HG03139 (cell line): ENCODE results near the gene INHA.
A peak's percentile ranks its signal among the peaks of the same experiment; 100 is the strongest.

Source experiments
- ATAC-seq: cut with Tn5 transposase; IDR thresholded peaks from one replicate; pipeline ENCODE4 v1.9.1; 2021; ENCODE audit not compliant: unreplicated experiment

Gene INHA

DNA sequence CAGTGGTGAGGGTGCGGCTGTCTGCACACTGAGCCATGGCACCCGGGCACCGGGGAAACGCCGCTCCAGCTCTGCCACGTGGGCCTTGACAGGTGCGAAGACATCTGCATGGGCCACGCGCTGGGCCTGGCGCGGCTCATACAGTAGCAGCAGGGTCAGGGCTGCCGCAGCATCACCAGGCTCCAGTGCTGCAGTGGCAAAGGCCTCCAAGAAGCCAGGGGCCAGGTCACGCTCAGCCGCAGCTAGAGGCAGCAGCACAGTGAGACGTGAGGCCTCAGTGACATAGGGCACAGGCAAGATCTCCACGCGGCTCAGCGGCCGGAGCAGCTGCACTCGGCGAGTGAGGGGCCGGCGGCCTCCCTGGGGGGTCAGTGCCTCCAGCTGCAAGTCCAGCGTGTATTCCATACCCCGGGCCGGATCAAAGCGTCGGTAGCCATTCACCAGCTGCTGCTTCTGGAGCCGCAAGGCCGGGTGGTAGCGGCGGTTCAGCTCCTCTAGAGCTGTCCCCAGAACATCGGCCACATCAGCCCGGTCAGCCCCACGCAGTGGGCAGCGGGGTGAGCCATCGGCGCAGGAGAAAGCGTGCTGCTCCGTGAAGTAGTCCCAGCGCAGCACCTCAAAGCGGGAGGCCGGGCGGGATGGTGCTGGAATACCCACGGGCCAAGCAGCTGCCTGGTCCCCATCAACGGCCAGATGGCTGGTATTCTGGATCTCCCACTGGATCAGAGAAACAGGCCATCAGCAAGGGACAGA is 32.0 kb upstream of the INHA start:
- ATAC-seq, result no peak

DNA sequence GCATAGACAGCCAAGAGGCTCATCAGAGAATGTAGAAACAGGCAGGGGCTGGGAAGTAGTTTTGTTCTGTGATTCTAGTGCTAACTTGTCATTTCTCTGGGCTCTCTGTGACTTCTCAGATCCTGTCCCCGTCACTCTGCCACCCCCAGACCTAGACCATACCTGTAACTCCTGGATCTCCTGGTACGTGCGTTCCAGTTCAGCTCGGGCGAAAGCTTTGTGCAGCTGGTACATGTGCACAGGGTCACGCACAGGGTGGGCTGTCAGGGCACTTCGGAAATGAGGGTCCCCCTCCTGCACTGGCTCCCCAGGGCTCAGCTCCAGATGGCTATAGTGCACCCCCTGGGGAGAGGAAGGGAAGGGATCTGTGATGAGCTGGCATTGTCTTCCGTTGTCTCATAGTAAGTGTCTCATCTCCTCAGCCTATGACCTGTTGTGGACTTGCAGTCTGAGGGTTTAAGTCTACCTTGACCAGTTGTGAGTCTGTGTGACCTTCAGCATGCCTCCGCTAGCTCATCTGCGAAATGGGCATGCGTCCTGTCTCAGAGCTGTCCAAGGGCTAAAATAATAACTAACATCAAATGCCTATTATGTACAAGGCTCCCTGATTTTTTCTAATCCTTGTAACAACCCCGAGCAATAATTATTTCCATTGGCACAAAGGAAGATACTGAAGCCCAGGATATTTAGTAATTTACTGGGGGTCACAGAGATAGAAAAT is 31.2 kb upstream of the INHA start:
- no peak for ATAC-seq

DNA sequence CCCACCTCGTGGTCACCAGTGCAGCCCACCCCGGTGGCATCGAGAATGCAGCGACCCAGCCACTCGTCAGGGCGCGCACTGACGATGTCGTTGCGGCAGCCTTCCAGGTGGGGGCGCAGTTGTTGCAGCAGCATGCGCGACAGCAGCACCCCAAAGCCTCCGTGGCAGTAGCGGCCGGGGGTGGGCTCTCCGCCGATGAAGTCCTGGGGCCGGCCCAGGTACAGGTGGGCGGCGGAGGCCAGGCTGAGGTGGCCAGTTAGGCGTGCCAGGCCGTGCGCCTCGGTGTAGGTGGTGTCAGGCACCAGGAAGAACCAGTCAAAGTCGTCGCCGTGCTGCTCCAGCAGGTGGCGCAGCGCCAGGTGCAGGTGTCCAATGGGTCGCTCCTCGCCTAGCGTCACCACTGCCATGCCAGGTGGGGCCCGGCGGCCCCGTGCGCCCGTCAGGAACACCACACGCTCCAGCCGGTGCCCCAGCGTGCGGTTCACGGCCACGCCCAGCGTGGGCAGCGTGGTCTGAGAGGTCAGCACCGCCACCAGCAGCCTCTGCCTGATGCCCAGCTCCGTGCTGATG is 30.4 kb upstream of the INHA start:
- peak; percentile 46 for ATAC-seq

DNA sequence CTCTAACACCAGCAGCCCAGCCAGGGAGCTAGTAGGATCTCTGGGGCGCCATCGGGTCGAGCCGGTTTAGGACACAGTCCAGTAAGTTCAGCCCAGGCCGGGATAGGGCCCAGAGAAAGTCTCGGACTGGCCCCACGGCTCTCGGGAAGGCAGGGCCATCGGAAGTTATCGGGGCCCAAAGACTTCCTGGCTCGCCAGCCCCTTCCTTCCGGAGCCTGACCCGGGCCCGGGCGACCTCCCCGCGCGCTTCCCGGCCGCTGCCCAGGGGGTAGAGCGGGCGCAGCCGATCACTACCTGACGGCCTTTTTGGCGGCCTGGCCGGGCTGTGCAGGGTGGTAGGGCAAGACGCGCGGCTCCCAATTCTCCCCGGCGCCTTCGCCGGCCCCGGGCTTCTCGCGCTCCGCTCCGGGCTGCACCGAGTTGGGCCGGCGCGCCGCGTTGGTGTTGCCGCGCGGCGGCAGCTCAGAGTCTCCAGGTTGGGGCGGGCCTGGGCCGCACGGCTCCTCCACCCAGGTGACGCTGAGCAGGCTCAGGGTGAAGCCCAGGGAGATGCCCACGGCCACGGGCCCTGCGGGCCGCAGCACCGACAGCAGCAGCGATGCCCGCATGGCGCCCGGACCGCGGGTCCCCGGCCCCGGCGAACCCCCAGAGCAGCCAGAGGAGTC is 29.0 kb upstream of the INHA start:
- peak; percentile 30 for ATAC-seq

DNA sequence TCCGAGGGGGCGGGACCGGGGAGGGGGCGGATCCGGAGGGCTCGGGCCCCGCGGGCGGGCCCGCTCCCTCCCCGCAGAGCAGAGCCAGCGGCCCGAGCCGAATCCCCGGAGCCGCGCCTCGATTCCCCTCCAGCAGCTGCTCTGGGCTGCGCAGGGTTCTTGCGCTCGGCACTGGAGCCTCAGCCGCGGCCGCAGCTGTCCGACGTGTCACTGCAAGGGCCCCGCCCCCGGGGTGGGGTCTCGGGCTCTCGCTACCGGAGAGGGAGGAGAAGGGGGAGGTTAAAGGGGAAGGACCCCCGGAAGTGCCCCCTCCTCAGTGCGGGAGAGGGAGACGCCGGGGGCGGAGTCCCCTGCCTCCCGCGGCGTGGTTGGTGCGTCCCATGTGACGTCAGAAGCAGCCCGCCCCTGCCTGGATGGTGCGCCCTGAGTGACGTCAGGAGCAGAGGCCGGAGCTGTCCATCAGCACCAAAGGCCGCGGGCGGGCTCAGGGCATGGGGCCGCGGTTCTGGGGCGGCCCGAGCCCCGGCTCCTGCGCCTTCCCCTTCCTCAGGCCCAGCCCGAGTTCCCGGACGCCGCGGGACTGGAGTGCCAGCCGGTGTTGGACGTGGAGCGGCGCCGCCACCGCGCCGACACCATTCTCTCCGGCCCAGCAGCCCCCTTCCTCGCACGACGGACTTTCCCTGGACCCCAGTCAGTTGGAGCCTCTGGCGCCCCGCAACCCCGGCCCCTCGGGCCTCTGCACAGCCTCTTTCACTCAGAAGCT is 28.3 kb upstream of the INHA start, which contains the start of the genes CHPF and TMEM198:
CHPF (minus strand) TSS at position 214 of the 763 bp plus-strand sequence. CDS start 271 bp downstream, outside the sequence.
TMEM198 (plus strand) TSS at position 433 of the 763 bp plus-strand sequence. CDS start 700 bp downstream, outside the sequence.
- peak; percentile 68 for ATAC-seq

DNA sequence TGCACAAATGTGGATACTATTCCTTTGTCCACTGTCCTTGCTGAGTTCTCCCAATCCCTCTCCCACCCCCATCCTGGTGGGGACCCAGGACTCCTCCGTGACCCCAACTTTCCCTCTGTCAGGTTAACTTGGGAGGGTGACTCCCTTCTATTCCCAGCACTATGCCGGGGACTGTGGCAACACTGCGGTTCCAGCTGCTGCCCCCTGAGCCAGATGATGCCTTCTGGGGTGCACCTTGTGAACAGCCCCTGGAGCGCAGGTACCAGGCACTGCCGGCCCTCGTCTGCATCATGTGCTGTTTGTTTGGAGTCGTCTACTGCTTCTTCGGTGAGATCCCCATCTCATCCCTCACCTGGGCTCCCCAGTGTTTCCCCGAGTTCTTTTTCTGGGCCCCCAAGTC is 27.5 kb upstream of the INHA start:
- no peak for ATAC-seq

DNA sequence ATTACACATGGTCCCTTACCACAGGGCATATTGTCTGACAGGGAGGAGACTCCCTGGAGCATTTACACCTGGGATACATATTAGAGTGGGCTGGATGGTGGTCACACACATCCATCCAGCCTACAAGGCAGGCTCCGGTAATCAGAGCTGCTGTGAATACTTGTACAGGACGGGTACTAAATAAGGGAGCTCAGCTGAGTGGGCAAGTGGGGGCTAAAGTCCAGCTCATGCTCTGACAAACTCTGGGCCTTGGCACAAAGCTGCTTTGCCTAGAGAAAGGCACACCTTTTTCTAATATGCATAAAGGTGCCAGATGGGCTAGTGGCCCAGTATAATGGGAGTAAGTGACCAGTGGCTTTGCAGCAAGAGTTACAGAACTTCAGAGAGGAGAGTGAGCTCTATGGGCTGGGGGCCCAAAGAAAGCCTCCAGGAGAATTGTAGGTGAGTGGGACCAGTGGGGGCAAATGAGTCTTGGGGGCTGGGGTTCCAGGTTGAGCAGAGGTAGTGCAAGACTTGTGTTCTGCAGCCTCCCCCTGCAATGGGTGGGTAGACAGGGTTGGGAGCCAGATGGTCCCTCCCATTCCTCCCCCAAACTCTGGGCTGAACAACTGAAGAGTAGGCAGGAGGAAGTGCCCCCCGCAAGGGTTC is 26.7 kb upstream of the INHA start:
- ATAC-seq, result no peak

DNA sequence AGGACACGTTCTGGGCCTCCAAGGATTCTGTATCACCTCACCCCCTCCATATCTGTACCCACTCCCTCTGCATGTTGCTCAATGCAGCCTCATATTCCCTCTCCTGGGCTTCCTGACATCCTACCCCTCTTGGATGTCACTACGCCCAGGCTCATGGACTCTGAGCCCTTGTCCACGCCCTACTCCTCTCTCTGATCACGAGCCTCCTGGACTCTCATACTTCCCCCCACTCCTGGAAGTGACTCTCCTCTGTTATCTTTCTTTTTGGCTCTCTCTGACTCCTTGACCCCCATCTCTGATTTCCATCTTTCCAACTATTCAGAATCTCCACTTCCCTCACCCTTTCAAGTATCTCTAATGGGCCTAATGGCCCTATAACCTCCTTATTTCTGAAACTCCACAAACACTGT is 26.2 kb upstream of the INHA start:
- no peak for ATAC-seq

DNA sequence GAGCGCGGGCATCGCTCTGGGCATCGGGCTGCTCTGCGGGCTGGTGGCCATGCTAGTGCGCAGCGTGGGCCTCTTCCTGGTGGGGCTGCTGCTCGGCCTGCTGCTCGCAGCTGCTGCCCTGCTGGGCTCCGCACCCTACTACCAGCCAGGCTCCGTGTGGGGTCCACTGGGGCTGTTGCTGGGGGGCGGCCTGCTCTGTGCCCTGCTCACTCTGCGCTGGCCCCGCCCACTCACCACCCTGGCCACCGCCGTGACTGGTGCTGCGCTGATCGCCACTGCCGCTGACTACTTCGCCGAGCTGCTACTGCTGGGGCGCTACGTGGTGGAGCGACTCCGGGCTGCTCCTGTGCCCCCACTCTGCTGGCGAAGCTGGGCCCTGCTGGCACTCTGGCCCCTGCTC is 24.5 kb upstream of the INHA start:
- ATAC-seq, result no peak

DNA sequence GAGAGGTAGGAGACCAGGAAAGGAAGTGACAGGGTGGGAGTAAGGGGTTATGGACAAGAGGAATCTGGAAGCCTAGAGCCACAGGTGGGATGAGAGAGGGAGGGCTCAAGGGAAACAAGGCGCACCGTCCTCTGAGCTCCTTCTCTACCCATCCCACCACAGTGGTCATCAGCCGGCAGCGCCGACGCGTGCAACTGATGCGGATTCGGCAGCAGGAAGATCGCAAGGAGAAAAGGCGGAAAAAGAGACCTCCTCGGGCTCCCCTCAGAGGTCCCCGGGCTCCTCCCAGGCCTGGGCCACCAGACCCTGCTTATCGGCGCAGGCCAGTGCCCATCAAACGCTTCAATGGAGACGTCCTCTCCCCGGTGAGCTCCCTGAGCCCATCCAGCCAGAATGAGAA is 23.1 kb upstream of the INHA start:
- no peak for ATAC-seq

DNA sequence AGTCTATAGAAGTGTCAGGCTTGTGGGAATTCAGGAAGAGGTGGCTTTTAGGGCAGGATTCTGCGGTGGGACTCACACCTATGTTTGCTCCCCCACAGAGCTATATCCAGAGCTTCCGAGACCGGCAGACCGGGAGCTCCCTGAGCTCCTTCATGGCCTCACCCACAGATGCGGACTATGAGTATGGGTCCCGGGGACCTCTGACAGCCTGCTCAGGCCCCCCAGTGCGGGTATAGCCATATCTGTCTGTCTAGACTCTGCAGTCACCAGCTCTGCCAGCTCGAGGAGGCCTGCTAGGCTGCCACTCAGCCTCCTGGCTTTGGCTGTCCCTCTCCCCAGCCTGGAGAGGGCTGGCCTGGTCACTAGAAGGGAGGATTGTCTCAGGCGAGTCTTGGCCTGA is 22.5 kb upstream of the INHA start:
- ATAC-seq, result no peak

DNA sequence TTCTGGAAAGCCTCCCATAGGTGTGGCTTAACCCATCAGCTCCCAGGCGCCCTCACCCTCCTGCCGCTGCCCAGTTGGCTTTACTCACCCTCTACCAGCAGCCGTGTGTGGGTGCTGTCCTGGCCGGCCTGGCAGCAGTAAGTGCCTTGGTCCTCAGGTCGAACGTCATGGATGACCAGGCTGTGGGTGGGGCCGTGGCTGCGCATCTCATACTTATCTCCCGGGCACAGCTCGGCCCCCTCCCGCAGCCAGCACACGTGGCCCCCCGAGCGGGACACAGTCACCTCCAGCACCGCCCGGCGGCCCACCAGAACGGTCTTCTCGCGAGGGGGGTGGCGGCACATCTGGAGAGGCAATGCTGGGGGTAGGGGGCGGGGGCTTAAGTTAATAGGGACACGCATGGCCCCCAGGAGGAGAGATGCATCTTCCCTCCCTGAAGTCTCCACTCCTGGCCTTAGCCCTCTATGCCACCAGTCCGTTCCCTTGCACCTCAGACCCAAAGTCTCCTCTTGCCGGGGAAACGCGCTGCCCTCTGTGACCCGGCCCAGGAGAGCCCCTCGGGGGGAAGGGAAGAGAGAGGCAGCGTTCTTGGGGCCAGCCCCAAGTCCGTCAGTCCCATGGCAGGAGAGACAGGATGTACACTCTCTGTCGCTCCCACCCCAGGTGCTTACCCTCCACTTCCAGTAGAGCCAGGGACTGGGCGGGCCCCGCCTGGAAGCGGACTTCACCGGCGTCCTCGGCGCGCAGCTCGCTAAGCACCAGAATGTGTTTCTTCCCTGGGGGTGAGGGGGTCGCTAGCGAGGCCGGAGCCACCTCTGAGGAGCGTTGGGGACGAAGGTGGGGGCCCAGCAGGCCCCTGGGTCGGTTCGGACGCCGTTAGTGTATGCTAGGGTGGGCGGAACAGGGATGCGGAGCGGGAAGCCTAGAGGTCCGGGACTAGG is 20.4 kb upstream of the INHA start:
- ATAC-seq, result peak; percentile 3

DNA sequence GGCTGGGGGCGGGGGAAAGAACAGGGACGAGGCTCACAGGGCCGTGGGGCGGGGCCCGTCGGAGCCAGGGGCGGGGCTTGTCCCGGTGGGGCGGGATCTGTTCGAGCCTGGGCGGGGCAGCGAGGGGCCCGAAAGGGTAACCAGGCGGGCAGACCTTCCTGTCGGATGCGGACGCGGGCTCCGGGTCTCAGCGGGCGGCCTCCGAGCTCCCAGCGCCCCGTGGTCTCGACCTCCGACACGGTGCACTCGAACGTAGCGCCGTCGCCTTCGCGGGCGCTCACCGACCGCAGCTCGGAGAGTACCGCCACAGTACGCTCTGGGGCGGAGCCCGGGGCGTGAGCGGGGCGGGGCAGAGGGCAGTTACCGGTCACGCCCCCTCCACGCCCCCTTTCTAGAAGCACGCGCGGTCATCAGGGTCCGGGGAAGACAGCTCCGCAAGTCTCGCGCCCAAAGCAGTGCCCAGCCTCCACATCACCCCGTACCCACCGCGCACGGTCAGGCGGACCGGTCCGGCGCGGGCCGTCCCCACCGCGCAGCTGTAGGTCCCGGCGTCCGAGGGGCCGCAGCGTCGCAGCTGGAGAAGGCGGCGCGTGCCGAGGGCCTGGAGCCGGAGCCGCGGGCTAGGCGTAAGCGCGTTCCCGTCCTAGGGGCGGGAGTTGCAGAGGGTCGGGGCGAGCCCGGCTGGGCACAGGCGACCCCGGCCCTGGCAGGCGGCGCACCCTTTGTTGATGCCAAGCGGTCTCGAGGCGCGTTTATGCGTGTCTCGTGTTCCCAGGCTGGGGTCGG is 19.5 kb upstream of the INHA start:
- peak; percentile 84 for ATAC-seq

DNA sequence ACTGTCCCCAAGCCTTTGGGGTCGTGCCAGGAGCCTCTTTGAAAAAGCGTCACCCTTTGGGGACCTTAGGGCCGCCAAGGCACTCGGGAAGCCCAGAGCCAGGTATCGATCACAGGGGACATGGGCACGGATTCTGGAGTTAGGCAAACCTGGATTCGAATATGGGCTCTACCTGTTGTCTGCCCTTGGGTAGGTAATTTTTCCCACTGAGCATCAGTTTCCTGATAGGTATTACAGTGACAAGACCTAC is 19.0 kb upstream of the INHA start:
- ATAC-seq, result no peak

DNA sequence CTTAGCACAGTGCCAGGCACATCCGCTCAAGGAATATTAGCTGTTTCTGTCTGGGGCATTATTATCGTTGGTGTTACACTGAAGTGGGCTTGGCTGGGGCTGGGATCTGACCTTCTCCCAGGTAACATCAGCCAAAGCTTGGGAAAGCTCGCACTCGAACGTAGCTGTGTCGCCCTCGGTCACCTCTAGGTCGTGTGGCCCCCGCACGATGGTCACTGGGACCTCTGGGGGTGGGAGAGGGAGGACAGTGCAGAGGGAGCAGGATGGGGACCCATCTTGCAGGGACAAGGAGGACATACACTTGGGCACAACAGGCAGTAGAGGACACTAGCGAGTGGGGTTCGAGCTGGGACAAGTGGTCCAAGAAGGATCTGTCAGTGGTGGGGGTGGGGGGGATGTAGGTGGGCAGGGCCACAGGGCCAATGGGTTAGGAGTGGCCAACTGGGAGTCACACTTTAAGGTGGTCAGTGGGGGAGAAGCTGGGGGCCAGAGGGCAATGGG is 18.6 kb upstream of the INHA start:
- ATAC-seq, result no peak

DNA sequence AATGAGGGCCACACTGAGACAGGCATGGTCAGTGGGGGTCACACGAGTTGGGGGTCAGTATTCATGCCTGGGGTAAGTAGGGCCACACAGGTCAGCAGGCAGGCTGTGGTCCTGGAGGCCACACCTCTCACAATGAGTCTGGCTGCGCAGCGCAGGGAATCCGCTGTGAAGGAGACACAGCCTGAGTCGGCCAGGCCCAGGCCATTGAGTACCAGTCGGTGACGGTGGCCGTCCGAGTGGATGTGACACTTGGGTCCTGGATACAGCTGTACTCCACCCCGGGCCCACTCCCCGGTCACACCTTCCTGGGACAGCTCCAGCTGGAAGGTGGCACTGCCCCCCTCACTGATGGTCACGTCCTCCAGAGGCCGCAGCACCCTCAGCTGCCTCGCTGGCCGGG is 17.8 kb upstream of the INHA start:
- no peak for ATAC-seq

DNA sequence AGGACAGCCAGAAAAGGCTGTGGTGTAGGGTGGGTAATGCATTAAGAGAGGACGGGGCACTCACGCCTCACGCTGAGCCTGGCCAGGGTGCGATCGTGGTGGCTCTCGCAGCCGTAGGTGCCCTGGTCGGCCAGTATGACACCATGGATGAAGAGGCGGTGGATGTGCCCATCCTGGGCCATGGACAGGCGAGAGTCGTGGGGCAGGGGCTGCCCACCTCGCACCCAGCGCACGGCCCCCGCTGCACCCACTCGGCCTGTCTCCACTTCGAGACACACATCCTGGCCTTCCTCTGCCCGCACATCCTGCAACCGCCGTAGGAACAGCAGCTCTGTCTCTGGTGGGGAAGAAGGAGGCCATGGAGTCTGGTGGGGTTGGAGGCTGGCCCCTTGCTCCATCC is 16.2 kb upstream of the INHA start:
- no peak for ATAC-seq

DNA sequence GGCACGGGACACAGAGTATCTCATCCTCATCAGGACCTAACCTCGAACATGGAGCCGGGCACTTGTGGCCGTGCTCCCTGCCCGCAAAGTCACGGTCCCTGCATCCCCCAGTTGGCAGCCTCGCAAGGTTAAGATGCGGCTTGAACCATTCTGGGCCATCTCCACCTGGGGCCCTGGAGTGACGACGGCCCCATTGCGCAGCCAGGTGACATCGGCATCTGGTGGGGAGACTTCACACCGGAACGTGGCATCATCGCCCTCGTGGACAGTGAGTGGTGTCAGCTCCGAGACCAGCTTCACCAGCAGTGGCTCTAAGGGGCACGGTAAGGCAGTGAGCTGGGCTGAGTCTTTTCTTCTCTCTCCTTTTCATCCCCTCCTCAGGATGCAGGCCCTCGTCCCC is 15.7 kb upstream of the INHA start:
- no peak for ATAC-seq

DNA sequence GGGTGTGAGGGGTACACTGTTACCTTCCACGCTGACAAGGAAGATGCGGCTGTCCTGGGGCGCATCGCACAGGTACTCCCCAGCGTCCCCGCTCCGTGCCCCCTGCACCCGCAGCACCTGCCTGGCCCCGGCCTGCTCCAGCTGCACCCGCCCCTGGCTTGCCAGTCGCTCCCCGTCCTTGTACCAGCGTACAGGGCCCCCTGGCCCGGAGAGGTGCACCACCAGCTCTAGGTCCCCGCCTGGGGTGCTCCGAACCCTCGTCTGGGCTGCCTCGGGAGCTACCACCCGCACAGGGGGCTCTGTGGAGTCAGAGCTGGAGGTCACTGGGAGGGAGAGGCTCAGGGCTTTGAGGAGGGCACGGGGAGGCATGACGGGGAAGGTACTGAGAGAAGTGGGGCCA is 14.8 kb upstream of the INHA start:
- ATAC-seq, result no peak
